ENCODE results near the gene BBS12. TPM values are rescaled to one million over a fixed set of nuclear protein-coding genes. Genes with fewer than 3 reads are reported as not detected.

BBS12 gene
- 2.8 TPM for total RNA-seq

GRCh38 chr4:122732329-122733026 is at the start of gene BBS12:
TSS of gene BBS12 (plus strand) at chr4:122732704. CDS start at chr4:122741893, 9,189 bp downstream.
- DNase-seq, result peak; percentile 99

- no peak for DNase-seq
Observed at GRCh38 chr4:122686691-122687090, 45.8 kb upstream of the BBS12 start.

- DNase-seq, result no peak
Observed at GRCh38 chr4:122687531-122688061, 44.9 kb upstream of the BBS12 start.

- DNase-seq, result no peak
Observed at GRCh38 chr4:122688529-122689140, 43.9 kb upstream of the BBS12 start.

GRCh38 chr4:122689972-122690371 is 42.5 kb upstream of the BBS12 start:
- no peak for DNase-seq

DNA sequence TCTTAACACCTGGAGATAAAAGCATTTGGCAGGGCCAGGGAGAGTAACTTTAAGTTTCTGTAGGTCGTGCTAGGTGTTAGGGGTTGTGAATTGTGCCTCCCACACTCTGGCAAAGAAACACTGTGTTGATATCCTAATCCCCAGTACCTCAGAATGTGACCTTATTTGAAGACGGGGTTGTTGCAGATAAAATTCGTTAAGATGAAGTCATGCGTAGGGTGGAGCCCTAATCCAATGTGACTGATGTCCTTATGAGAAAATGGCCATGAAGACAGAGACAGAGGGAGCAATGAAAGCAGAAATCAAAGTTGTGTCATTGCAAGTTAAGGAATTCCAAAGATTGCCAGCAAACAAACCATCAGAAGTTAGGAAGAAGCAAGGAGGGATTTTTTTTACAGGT is 40.5 kb upstream of the BBS12 start:
- no peak for DNase-seq

DNA sequence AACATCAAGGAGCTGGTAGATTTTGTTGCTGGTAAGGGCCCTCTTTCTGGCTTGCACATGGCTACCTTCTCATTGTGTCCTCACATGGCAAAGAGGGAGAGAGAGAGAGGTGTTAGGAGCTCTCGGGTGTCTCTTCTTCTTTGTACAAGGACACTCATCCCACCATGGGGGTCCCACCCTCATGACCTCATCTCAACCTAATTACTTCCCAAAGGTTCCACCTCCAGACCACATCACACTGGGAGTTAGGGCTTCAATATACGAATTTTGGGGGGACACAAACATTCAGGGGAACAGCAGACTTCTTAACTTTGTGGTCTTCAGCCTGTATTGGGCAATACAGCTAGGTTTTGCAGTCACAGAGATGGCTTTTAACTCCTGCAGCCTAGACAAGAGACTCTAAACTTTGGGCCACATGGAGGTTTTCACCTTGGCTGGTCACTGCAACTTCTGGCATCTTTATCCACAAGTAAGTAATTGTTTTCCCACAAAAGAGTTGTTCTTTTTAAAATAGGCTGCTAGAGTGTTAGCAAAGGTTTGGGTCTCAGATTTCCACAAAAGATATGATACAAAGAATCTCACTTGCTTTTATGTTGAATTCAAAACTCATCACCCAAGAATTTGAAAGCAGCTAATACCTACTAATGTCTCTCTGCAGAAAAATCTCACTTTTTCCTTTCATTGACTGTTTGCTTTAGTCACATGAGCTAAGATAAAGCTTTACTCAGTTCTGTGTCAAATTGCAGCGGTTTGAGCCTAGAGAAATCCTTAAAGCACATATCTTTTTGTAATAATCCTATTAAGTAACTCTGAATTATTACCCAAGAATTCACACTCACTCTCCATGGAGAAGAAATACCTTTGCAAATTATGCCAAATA is 39.6 kb upstream of the BBS12 start:
- no peak for DNase-seq

DNA sequence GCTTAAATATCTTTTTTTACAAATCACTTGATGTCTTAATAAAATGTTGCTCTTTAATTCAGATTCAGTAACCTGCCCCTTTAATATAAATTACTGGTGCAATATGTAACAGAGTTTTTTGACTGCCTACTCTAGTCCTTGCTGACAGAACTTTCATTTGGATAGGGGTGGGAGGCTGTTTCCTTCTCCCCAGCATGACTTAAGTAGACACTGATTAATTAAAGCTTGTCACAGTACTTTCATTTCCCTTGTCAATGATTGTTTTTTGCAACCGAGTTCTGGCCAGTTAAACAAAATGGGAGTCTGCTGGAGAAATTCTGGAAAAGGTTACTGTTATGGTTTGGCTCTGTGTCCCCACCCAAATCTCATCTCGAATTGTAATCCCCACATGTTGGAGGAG is 37.3 kb upstream of the BBS12 start:
- no peak for DNase-seq

GRCh38 chr4:122700178-122700725 is 32.3 kb upstream of the BBS12 start:
- DNase-seq, result no peak

DNA sequence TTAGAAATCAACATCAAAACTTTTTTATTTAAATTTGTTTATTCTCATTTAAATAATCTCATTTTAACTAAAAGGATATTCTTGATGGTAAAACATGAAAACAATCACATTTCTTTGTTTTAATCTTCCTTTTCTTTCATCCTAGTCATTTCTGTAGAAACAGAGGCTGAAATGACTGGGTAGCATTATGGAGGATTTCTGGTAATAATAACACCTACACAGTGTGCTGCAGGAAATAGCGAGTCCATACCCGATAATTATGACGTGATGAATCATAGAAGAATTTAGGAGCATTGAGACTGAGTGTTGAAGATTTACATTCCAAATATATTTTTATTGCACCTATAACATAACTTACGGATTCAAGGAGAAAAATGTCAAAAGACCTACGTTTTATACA is 31.4 kb upstream of the BBS12 start:
- DNase-seq, result no peak

DNA sequence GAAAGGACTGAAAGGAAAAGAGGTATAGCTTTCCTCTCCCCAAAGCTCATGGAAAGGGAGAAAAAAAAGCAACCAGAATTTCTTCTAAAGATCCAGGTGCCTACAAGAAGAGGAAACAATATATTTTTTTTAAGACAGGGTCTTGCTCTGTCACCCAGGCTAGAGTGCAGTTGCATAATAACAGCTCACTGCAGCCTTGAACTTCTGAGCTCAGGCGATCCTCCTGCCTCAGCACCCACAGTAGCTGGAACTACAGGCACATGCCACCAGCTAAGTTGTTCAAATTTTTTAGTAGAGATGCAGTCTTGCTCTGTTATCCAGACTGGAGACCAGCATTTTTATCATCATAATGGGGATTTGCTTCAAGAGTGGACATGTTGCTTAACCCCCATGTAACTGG is 30.5 kb upstream of the BBS12 start:
- DNase-seq, result no peak

GRCh38 chr4:122702939-122703338 is 29.6 kb upstream of the BBS12 start:
- no peak for DNase-seq

- DNase-seq, result no peak
Observed at GRCh38 chr4:122703868-122704267, 28.6 kb upstream of the BBS12 start.

- DNase-seq, result no peak
Observed at GRCh38 chr4:122705009-122705408, 27.5 kb upstream of the BBS12 start.

- no peak for DNase-seq
Observed at GRCh38 chr4:122705547-122706117, 26.9 kb upstream of the BBS12 start.

DNA sequence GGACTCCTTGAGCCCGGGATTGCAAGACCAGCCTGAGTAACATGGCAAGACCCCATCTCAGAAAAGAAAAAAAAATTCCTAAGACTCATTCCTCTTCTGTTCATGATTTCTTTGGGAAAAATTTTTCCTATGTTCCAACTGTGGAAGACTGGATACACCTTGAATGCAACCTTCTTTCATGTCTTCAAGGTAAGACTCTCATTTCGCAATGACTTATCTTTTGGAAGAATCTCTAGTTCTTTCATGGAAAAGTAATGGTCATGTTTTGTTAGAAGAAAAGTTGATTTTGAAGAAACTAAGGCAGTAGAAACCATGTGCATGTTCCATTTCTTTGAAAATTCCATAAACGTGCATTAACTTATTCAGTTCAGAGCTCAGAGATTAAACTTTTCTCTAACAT is 26.0 kb upstream of the BBS12 start:
- DNase-seq, result no peak

DNA sequence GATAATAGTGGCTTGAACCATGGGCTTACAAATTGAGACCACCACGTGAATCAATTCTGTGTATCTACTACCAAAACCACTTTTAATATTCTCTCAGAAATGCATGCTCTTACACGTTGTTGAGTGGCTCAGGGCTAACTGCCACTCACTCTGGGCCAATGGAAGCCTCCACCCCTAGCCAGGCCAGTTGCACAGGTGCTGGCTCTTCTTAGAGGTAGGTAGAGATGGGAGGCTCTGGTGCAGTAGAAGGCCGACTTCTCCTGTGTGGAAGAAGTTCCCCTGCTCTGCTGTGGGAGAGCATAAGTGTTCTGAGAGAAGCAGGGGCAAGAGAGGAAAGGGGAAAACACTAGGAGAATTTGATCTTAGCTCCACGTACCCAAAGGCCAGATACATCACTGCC is 25.0 kb upstream of the BBS12 start:
- DNase-seq, result no peak

DNA sequence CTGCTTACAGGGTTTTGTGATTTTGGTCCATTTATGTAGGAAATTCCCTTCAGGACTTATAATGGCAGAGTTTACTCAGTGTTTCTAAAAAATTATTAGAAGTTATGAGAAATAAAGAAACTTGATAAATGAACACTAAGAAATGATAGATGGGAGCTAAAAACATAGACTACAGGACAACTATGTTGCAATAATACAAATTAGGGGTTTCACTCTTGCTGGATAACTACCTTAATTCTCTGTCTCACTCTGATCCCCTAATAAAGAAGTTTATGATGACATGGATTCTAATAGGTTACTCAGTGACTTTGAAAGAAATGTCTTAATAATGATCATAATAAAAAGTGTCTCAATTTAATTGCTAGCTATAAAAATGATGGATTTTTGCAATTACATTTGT is 23.3 kb upstream of the BBS12 start:
- DNase-seq, result no peak

- no peak for DNase-seq
Observed at GRCh38 chr4:122710434-122711308, 21.8 kb upstream of the BBS12 start.

DNA sequence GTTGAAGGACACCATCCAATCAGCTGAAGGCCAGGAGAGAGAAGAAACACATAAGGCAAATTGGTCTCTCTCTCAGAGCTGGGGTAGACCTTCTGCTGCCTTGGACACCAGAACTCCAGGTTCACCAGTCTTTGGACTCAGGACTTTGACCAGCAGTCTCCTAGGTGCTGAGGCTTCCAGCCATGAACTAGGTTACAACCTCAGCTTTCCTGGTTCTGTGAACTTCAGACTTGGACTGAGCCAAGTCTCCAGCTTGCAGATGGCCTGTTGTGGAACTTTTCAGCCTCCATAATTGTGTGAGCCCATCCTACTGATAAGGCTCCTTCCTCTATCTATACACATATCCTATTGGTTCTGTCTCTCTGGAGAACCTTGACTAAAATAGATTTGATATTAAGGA is 20.6 kb upstream of the BBS12 start:
- DNase-seq, result no peak

DNA sequence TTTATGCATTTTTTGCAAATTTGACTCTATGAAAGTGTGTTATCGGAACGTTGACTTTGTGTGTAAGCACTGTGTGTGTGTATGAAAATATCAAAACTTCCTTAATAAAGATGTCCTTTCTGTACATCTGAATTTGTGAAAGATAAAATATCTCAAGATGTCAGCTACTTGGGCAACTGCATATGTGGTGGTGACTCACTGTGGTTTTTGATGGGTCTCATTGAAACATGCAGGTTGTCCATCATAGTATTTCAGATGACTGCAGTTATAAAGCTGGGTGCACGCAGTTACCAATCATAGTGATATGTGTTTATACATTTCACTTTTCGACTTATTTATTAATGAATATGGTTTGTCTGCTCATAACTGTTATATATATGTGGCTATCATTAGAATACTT is 19.7 kb upstream of the BBS12 start:
- DNase-seq, result no peak
